CD14-positive monocyte (primary cell): ENCODE results near the gene NEMP1. TPM values are rescaled to one million over a fixed set of nuclear protein-coding genes. Genes with fewer than 3 reads are reported as not detected.

ENCODE experiments used
- DNase-seq, 3 donors: peaks; one replicate each; pipeline ENCODE4 v3.0.0-alpha.2; 2011 to 2022
- H2AFZ ChIP-seq: 2 replicates; pipeline ENCODE4 v1.6.0; 2012; ENCODE audit warnings: mild to moderate bottlenecking, low read depth, low read length, inconsistent platforms; ENCODE audit not compliant: insufficient read depth, poor library complexity, severe bottlenecking
- H3K27ac ChIP-seq, 2 donors: 1 replicate in 1 of 2; 2 replicates in 1 of 2; pipeline ENCODE4 v1.5.1; 2012 to 2013; ENCODE audit warnings: low read length in 2 of 2, control low read depth in 1 of 2, inconsistent platforms in 1 of 2, low read depth in 1 of 2, mild to moderate bottlenecking in 1 of 2
- H3K27me3 ChIP-seq, 2 donors: one replicate each; pipeline versions ENCODE4 v1.6.0 to v1.6.1; 2011 to 2013; ENCODE audit warnings: low read length in 2 of 2; ENCODE audit not compliant: control insufficient read depth in 2 of 2, insufficient read depth in 2 of 2
- H3K36me3 ChIP-seq, 2 donors: replicated peaks in 1 of 2; 1 replicate in 1 of 2; 2 replicates in 1 of 2; pipeline versions ENCODE4 v1.5.1 to v1.6.1; 2012 to 2013; ENCODE audit warnings: low read length in 2 of 2, control low read depth in 1 of 2, inconsistent platforms in 1 of 2, mild to moderate bottlenecking in 1 of 2; ENCODE audit not compliant: insufficient read depth in 2 of 2, control insufficient read depth in 1 of 2
- H3K4me1 ChIP-seq, 2 donors: 1 replicate in 1 of 2; 2 replicates in 1 of 2; pipeline versions ENCODE4 v1.5.1 to v1.6.1; 2012 to 2013; ENCODE audit warnings: low read length in 2 of 2, control low read depth in 1 of 2, inconsistent platforms in 1 of 2, mild to moderate bottlenecking in 1 of 2, moderate library complexity in 1 of 2; ENCODE audit not compliant: insufficient read depth in 2 of 2, control insufficient read depth in 1 of 2
- H3K4me2 ChIP-seq: replicated peaks from 2 replicates; pipeline ENCODE3; 2012; ENCODE audit warnings: low read length, moderate library complexity, mild to moderate bottlenecking; ENCODE audit not compliant: poor library complexity, severe bottlenecking; ENCODE audit errors: extremely low read depth
- H3K4me3 ChIP-seq, 3 experiments: fragments of 200-600 bp in 1 of 3; sonication (generic) in 1 of 3; replicated peaks in 1 of 3; 1 replicate in 2 of 3; 2 replicates in 1 of 3; pipeline ENCODE4 v1.5.1; 2011 to 2013; ENCODE audit warnings: low read length in 3 of 3, mild to moderate bottlenecking in 3 of 3, control low read depth in 2 of 3, low read depth in 2 of 3, inconsistent platforms in 1 of 3, moderate library complexity in 1 of 3
- H3K79me2 ChIP-seq: 2 replicates; pipeline ENCODE4 v1.6.0; 2012; ENCODE audit warnings: mild to moderate bottlenecking, control low read depth, inconsistent platforms, low read length, moderate library complexity; ENCODE audit not compliant: insufficient read depth
- H3K9ac ChIP-seq: 2 replicates; pipeline ENCODE4 v1.6.0; 2017; ENCODE audit warnings: low read length, mild to moderate bottlenecking; ENCODE audit not compliant: insufficient read depth, poor library complexity, severe bottlenecking
- H3K9me3 ChIP-seq, 2 donors: replicated peaks in 1 of 2; 1 replicate in 1 of 2; 2 replicates in 1 of 2; pipeline versions ENCODE4 v1.5.1 to v1.6.1; 2012 to 2013; ENCODE audit warnings: low read length in 2 of 2, control low read depth in 1 of 2; ENCODE audit not compliant: control insufficient read depth in 1 of 2, insufficient read depth in 1 of 2
- H4K20me1 ChIP-seq: 2 replicates; pipeline ENCODE4 v1.6.0; 2012; ENCODE audit warnings: mild to moderate bottlenecking, low read length, control low read depth, moderate library complexity; ENCODE audit not compliant: insufficient read depth
- H3K27ac Mint-ChIP-seq, 7 donors: one replicate each; pipeline ENCODE4 v1.8.0; 2020; ENCODE audit warnings: mild to moderate bottlenecking in 7 of 7, mixed read lengths in 7 of 7, moderate library complexity in 6 of 7, inconsistent platforms in 2 of 7
- H3K27me3 Mint-ChIP-seq, 3 donors: one replicate each; pipeline ENCODE4 v1.8.0; 2021 to 2022; ENCODE audit warnings: low read depth in 3 of 3, mild to moderate bottlenecking in 3 of 3, mixed read lengths in 3 of 3, moderate library complexity in 3 of 3, inconsistent platforms in 1 of 3
- H3K36me3 Mint-ChIP-seq, 2 donors: one replicate each; pipeline ENCODE4 v1.8.0; 2020; ENCODE audit warnings: mixed read lengths in 2 of 2, inconsistent platforms in 1 of 2, mild to moderate bottlenecking in 1 of 2
- H3K4me1 Mint-ChIP-seq: one replicate; pipeline ENCODE4 v1.8.0; 2020; ENCODE audit warnings: mild to moderate bottlenecking, mixed read lengths
- H3K4me3 Mint-ChIP-seq, 2 donors: one replicate each; pipeline ENCODE4 v1.8.0; 2020; ENCODE audit warnings: mild to moderate bottlenecking in 2 of 2, mixed read lengths in 2 of 2, moderate library complexity in 1 of 2
- H3K9me3 Mint-ChIP-seq, 7 donors: one replicate each; pipeline ENCODE4 v1.8.0; 2020 to 2022; ENCODE audit warnings: mixed read lengths in 7 of 7, mild to moderate bottlenecking in 6 of 7, moderate library complexity in 6 of 7, inconsistent platforms in 2 of 7
- WGBS: methylation state at CpG from one replicate; pipeline ENCODE4 v1.1.5; 2013; ENCODE audit warnings: missing lambda C conversion rate; ENCODE audit not compliant: insufficient coverage; 5-methylcytosine and 5-hydroxymethylcytosine counted together
- intact Hi-C, 2 donors: fragments of 100-400 bp; cut with micrococcal nuclease; formaldehyde crosslinking; loops; one replicate each; pipeline versions ENCODE4 v1.15.0 to v1.15.1; 2023
- polyA plus RNA-seq, 3 donors: library from polyadenylated mRNA; depleted of rRNA in 1 of 3; unstranded in 2 of 3; stranded (reverse) in 1 of 3; fragments of 300-500 nt in 2 of 3; fragments of >200 nt in 1 of 3; fragmentation: Illumina TruSeq in 2 of 3; gene quantifications; 1 replicate in 2 of 3; 2 replicates in 1 of 3; pipeline ENCODE4 v1.2.3, GENCODE V29; 2012 to 2021
- TF ChIP-seq, protein P1 (sequence below): fragments of 200-600 bp; IDR thresholded peaks from one replicate; pipeline ENCODE4 v1.8.0; 2022; ENCODE audit warnings: antibody characterized with exemption, mild to moderate bottlenecking

The NEMP1 gene
- polyA plus RNA-seq, 3 donors: 1.9 to 4.6 (median 2.2) TPM

DNA sequence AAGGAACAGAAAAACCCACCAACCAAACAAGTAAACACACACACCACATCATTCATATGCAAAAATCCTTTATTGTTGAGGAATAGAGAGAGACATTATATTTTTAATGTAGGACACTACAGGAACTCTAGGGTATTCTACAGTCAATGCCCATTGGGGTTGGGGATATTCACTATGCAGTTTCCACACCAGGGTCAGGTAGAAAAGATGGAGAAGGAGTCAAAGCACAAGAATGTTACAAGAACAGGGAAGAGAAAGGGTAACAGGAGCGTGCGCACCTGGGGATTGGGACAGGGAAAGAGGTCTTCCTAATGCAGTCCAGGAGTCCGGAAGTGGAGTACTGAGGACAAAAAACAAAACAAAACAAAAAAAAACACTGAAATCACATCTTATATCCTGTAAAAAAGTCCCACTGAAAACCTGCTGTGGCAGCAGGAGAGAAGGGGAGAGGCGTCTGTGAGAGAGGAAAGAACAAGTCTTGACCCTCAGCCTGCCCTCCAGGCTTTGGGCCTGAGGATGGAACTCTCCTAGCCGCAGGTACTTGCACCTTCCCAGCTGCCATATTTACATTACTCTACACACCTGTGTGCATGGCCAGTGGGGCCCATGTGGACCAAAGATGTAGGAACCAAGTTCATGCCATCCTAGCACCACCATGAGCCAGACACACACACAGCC is 68.5 kb downstream of the NEMP1 start:
- no peaks in the 10 kb centered on the region for H3K9me3 Mint-ChIP-seq
- peaks cover 0 to 2% of the 10 kb centered on the region in 2 donors for H3K36me3 Mint-ChIP-seq
- peaks cover 7 to 16% (median 10%) of the 10 kb centered on the region in 3 donors for H3K27me3 Mint-ChIP-seq
- no peak for DNase-seq
- intact Hi-C loops: loop anchor here (2.0 to 5.0 kb wide), 2 partner anchors 51 to 52 kb away; no protein-coding TSS in a partner anchor
- 100% methylated on average over 1 of the region's 5 CpGs for WGBS
- Histone ChIP-seq H3K9me3 (no peaks in the 10 kb centered on the region), H3K9ac (no peak overlapping the region), H2AFZ (no peak overlapping the region), H3K4me3 (no peak overlapping the region), H3K79me2 (peaks cover 11% of the 10 kb centered on the region), H3K27ac (no peak overlapping the region), H4K20me1 (no peaks in the 10 kb centered on the region), H3K4me2 (no peak overlapping the region), H3K36me3 (no peaks in the 10 kb centered on the region), H3K27me3 (peaks cover 2 to 6% of the 10 kb centered on the region in 2 donors), H3K4me1 (peaks cover 13 to 17% of the 10 kb centered on the region in 2 donors)
- no peak overlapping the region for H3K27ac Mint-ChIP-seq
- TF ChIP-seq, protein P1, sequence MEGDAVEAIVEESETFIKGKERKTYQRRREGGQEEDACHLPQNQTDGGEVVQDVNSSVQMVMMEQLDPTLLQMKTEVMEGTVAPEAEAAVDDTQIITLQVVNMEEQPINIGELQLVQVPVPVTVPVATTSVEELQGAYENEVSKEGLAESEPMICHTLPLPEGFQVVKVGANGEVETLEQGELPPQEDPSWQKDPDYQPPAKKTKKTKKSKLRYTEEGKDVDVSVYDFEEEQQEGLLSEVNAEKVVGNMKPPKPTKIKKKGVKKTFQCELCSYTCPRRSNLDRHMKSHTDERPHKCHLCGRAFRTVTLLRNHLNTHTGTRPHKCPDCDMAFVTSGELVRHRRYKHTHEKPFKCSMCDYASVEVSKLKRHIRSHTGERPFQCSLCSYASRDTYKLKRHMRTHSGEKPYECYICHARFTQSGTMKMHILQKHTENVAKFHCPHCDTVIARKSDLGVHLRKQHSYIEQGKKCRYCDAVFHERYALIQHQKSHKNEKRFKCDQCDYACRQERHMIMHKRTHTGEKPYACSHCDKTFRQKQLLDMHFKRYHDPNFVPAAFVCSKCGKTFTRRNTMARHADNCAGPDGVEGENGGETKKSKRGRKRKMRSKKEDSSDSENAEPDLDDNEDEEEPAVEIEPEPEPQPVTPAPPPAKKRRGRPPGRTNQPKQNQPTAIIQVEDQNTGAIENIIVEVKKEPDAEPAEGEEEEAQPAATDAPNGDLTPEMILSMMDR: no peak
- H3K4me1 Mint-ChIP-seq: peaks cover 20% of the 10 kb centered on the region
- no peak overlapping the region for H3K4me3 Mint-ChIP-seq

DNA sequence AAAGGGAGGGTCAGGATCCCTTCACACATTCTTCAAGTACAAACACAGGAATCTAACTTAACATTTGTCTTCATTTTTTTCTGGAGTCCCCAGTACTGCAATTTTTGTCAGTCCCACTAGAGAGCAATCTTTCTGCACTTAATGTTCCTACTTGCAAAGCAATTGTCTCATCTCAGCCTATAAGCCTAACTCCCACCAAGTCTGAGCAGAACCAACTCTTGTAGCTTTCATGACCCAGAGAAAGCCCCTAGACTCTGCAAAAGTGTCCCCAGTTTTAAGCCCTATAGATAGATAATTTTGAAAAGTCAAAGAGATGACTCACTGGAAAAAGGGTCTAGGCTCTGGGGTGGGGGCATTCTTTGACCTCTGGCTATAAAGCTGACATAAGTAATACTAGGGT is 70.4 kb downstream of the NEMP1 start:
- H3K4me2 ChIP-seq: no peak overlapping the region
- H4K20me1 ChIP-seq: peaks cover 5% of the 10 kb centered on the region
- H3K9me3 ChIP-seq: no peaks in the 10 kb centered on the region
- H3K36me3 ChIP-seq: peaks cover 13 to 15% of the 10 kb centered on the region in 2 donors
- TF ChIP-seq, protein P1: peak; percentile 68
- peaks cover 23% of the 10 kb centered on the region for H3K4me1 Mint-ChIP-seq
- no peak overlapping the region for H3K9ac ChIP-seq
- H3K36me3 Mint-ChIP-seq: peaks cover 17% of the 10 kb centered on the region in 2 donors
- no peak overlapping the region for H3K4me3 ChIP-seq
- H3K27ac Mint-ChIP-seq: no peak overlapping the region
- DNase-seq: peak; percentile 22 to 46 (median 37)
- peaks cover 19% of the 10 kb centered on the region for H3K79me2 ChIP-seq
- peaks cover 13 to 21% of the 10 kb centered on the region in 2 donors for H3K4me1 ChIP-seq
- no peak overlapping the region for H2AFZ ChIP-seq
- H3K27ac ChIP-seq: no peak overlapping the region
- no peaks in the 10 kb centered on the region for H3K9me3 Mint-ChIP-seq
- no peak overlapping the region for H3K4me3 Mint-ChIP-seq
- H3K27me3 ChIP-seq: peaks cover 0 to under 1% of the 10 kb centered on the region in 2 donors
- peaks cover 1 to 4% (median 3%) of the 10 kb centered on the region in 3 donors for H3K27me3 Mint-ChIP-seq
- intact Hi-C loops: loop anchor here (2.0 to 5.0 kb wide), 2 partner anchors 53 to 54 kb away; no protein-coding TSS in a partner anchor
